ENCODE data around the gene ATP6V1G3.

Gene ATP6V1G3

DNA sequence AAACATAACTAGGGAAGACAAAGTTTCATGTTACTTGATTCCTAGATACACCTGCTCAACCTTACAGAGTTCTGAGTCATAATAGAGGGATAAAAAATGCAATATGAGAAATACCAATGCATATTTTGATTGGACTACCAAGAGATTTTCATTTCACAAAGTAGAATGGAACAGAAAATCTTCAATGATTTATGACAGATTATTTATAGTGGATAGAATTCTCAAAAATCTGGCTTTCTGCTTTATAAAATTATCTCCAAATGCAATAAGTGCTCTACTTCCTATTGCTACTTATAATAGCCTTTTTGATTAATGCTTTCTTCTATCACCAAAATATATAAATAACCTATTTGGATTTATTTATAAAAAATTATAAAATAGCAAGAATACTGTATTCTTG, 18.9 kb upstream of the ATP6V1G3 start:
- Histone ChIP-seq H3K14ac (ENCODE audit: low read length) (no peak overlapping the region), H2AFZ (ENCODE audit: low read length) (no peak overlapping the region), H4K8ac (ENCODE audit: low read depth, low read length) (no peak overlapping the region), H2BK15ac (ENCODE audit: low read length) (no peak overlapping the region), H2BK120ac (ENCODE audit: low read depth, low read length) (no peak overlapping the region), H2AK5ac (ENCODE audit: low read depth, low read length) (no peak overlapping the region), H3K9me3 (replicated peaks in 1 of 2; ENCODE audit: control insufficient read depth in 2 of 2, insufficient read depth in 1 of 2, low read depth in 1 of 2, low read length in 2 of 2) (no peaks in the 10 kb centered on the region), H3K18ac (ENCODE audit: low read length) (no peak overlapping the region), H3K79me1 (ENCODE audit: low read depth, low read length) (no peaks in the 10 kb centered on the region), H2BK12ac (ENCODE audit: low read length) (no peak overlapping the region), H3K4ac (ENCODE audit: low read length) (no peak overlapping the region), H3K4me2 (ENCODE audit: insufficient read depth, low read length, poor library complexity, severe bottlenecking) (no peak overlapping the region), H3K27me3 (ENCODE audit: control insufficient read depth in 3 of 3, insufficient read depth in 3 of 3, low read depth in 1 of 3, low read length in 3 of 3) (no peaks in the 10 kb centered on the region), H3K4me3 (ENCODE audit: low read length in 2 of 2) (no peak overlapping the region), H4K91ac (ENCODE audit: low read depth, low read length, poor library complexity) (no peak overlapping the region), H3K36me3 (replicated peaks in 1 of 2; ENCODE audit: control insufficient read depth in 2 of 2, insufficient read depth in 2 of 2, low read length in 2 of 2) (no peaks in the 10 kb centered on the region), H3K27ac (replicated peaks; ENCODE audit: low read length) (no peak overlapping the region), H3K4me1 (ENCODE audit: control insufficient read depth in 2 of 2, insufficient read depth in 1 of 2, low read depth in 1 of 2, low read length in 2 of 2) (no peaks in the 10 kb centered on the region), H3K9ac (ENCODE audit: low read depth, low read length, poor library complexity) (no peak overlapping the region), H3K23ac (ENCODE audit: low read depth, low read length, poor library complexity) (no peak overlapping the region), H2BK5ac (ENCODE audit: low read length) (no peak overlapping the region)
- no peak for DNase-seq (ENCODE audit: low spot score)

GRCh38 chr1:198558402-198558801, 17.9 kb upstream of the ATP6V1G3 start:
- Histone ChIP-seq H3K4me3 (ENCODE audit: low read length in 2 of 2) (no peak overlapping the region), H3K36me3 (replicated peaks in 1 of 2; ENCODE audit: control insufficient read depth in 2 of 2, insufficient read depth in 2 of 2, low read length in 2 of 2) (no peaks in the 10 kb centered on the region), H4K8ac (ENCODE audit: low read depth, low read length) (no peak overlapping the region), H3K27me3 (ENCODE audit: control insufficient read depth in 3 of 3, insufficient read depth in 3 of 3, low read depth in 1 of 3, low read length in 3 of 3) (no peaks in the 10 kb centered on the region), H2AFZ (ENCODE audit: low read length) (no peak overlapping the region), H3K14ac (ENCODE audit: low read length) (no peak overlapping the region), H3K27ac (replicated peaks; ENCODE audit: low read length) (no peak overlapping the region), H2AK5ac (ENCODE audit: low read depth, low read length) (no peak overlapping the region), H2BK5ac (ENCODE audit: low read length) (no peak overlapping the region), H3K4me2 (ENCODE audit: insufficient read depth, low read length, poor library complexity, severe bottlenecking) (no peak overlapping the region), H2BK120ac (ENCODE audit: low read depth, low read length) (no peak overlapping the region), H2BK15ac (ENCODE audit: low read length) (no peak overlapping the region), H3K79me1 (ENCODE audit: low read depth, low read length) (no peaks in the 10 kb centered on the region), H4K91ac (ENCODE audit: low read depth, low read length, poor library complexity) (no peak overlapping the region), H3K4ac (ENCODE audit: low read length) (no peak overlapping the region), H3K9me3 (replicated peaks in 1 of 2; ENCODE audit: control insufficient read depth in 2 of 2, insufficient read depth in 1 of 2, low read depth in 1 of 2, low read length in 2 of 2) (no peaks in the 10 kb centered on the region), H3K23ac (ENCODE audit: low read depth, low read length, poor library complexity) (no peak overlapping the region), H3K18ac (ENCODE audit: low read length) (no peak overlapping the region), H3K4me1 (ENCODE audit: control insufficient read depth in 2 of 2, insufficient read depth in 1 of 2, low read depth in 1 of 2, low read length in 2 of 2) (no peaks in the 10 kb centered on the region), H3K9ac (ENCODE audit: low read depth, low read length, poor library complexity) (no peak overlapping the region), H2BK12ac (ENCODE audit: low read length) (no peak overlapping the region)
- WGBS, 2 donors (ENCODE audit: extremely low coverage in 2 of 2, insufficient read length in 2 of 2, insufficient replicate concordance in 1 of 2), result no CpG with 5 or more reads among the region's 2 CpGs
- DNase-seq (ENCODE audit: low spot score), result no peak

DNA sequence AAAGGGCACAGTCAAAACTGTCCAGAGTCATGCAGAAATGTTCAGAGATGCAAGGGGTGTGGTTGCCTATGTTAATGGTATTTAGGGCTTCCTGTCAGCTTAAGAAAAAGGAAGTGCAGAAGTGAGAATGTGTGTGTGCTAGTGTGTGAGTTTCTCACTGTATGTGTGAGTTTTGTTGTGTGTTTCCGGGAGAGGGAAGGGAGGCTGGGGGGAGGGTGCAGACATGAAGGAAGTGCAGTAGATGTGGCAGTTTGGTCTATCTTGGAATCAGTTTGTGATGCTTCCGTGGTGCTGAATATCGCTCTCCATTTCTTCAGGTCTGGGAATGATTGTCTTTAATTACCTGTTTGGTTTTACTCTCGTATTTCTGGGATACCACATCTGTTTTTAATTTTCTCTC, 16.5 kb upstream of the ATP6V1G3 start:
- no peak for DNase-seq (ENCODE audit: low spot score)
- Histone ChIP-seq H3K9ac (ENCODE audit: low read depth, low read length, poor library complexity) (no peak overlapping the region), H3K27ac (replicated peaks; ENCODE audit: low read length) (no peak overlapping the region), H3K4me2 (ENCODE audit: insufficient read depth, low read length, poor library complexity, severe bottlenecking) (no peak overlapping the region), H3K4ac (ENCODE audit: low read length) (no peak overlapping the region), H2BK15ac (ENCODE audit: low read length) (no peak overlapping the region), H2AK5ac (ENCODE audit: low read depth, low read length) (no peak overlapping the region), H4K91ac (ENCODE audit: low read depth, low read length, poor library complexity) (no peak overlapping the region), H2BK12ac (ENCODE audit: low read length) (no peak overlapping the region), H3K4me1 (ENCODE audit: control insufficient read depth in 2 of 2, insufficient read depth in 1 of 2, low read depth in 1 of 2, low read length in 2 of 2) (no peaks in the 10 kb centered on the region), H2AFZ (ENCODE audit: low read length) (peak overlapping the region; percentile 70), H3K23ac (ENCODE audit: low read depth, low read length, poor library complexity) (no peak overlapping the region), H3K4me3 (ENCODE audit: low read length in 2 of 2) (no peak overlapping the region), H3K27me3 (ENCODE audit: control insufficient read depth in 3 of 3, insufficient read depth in 3 of 3, low read depth in 1 of 3, low read length in 3 of 3) (no peaks in the 10 kb centered on the region), H2BK5ac (ENCODE audit: low read length) (no peak overlapping the region), H3K18ac (ENCODE audit: low read length) (no peak overlapping the region), H3K79me1 (ENCODE audit: low read depth, low read length) (no peaks in the 10 kb centered on the region), H3K14ac (ENCODE audit: low read length) (no peak overlapping the region), H3K9me3 (replicated peaks in 1 of 2; ENCODE audit: control insufficient read depth in 2 of 2, insufficient read depth in 1 of 2, low read depth in 1 of 2, low read length in 2 of 2) (no peaks in the 10 kb centered on the region), H4K8ac (ENCODE audit: low read depth, low read length) (no peak overlapping the region), H3K36me3 (replicated peaks in 1 of 2; ENCODE audit: control insufficient read depth in 2 of 2, insufficient read depth in 2 of 2, low read length in 2 of 2) (no peaks in the 10 kb centered on the region), H2BK120ac (ENCODE audit: low read depth, low read length) (no peak overlapping the region)
- no CpG with 5 or more reads among the region's 4 CpGs for WGBS, 2 donors (ENCODE audit: extremely low coverage in 2 of 2, insufficient read length in 2 of 2, insufficient replicate concordance in 1 of 2)

DNA sequence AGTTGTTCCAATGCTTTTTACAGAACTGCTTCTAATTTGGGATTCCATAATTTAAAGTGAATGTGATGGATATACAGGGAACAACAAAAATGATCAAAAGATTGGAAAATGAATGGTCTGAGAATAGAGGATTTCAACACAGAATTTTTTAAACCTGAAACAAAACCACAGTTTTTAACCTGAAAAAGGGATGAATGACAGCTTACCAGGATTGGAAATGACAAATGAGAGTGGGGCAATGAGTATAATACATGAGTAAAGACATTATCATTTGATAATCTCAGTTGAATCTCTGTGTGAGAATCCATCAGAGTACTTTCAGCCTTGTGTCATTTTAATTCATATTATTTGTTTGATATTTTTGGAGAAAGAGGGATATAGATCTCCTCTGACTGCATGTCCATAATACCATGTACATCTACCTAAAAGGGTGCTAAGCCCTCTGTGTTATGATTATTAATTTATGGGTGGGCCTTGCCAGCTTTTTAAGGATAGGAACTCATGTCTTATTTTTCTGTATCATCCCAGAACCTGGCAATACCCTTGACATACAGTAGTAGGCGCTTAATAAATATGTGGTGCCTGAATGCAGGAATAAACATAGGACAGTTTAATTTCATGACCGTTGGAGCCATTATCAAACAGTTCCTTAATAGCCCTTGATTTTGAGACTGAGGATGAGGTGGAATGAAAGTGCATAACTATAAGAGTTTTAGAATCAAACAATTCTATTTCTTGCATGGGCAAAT, 12.4 kb upstream of the ATP6V1G3 start:
- H4K91ac ChIP-seq (ENCODE audit: low read depth, low read length, poor library complexity), result no peak overlapping the region
- H3K14ac ChIP-seq (ENCODE audit: low read length), result no peak overlapping the region
- no peaks in the 10 kb centered on the region for H3K36me3 ChIP-seq (replicated peaks in 1 of 2; ENCODE audit: control insufficient read depth in 2 of 2, insufficient read depth in 2 of 2, low read length in 2 of 2)
- H3K9me3 ChIP-seq (replicated peaks in 1 of 2; ENCODE audit: control insufficient read depth in 2 of 2, insufficient read depth in 1 of 2, low read depth in 1 of 2, low read length in 2 of 2), result no peaks in the 10 kb centered on the region
- no peak overlapping the region for H4K8ac ChIP-seq (ENCODE audit: low read depth, low read length)
- H2AK5ac ChIP-seq (ENCODE audit: low read depth, low read length), result no peak overlapping the region
- H3K9ac ChIP-seq (ENCODE audit: low read depth, low read length, poor library complexity), result no peak overlapping the region
- no peak overlapping the region for H3K4me3 ChIP-seq (ENCODE audit: low read length in 2 of 2)
- H3K4me1 ChIP-seq (ENCODE audit: control insufficient read depth in 2 of 2, insufficient read depth in 1 of 2, low read depth in 1 of 2, low read length in 2 of 2), result no peaks in the 10 kb centered on the region
- no peak overlapping the region for H3K23ac ChIP-seq (ENCODE audit: low read depth, low read length, poor library complexity)
- H2AFZ ChIP-seq (ENCODE audit: low read length), result no peak overlapping the region
- no peak overlapping the region for H2BK15ac ChIP-seq (ENCODE audit: low read length)
- no peak overlapping the region for H2BK120ac ChIP-seq (ENCODE audit: low read depth, low read length)
- no peak overlapping the region for H3K27ac ChIP-seq (replicated peaks; ENCODE audit: low read length)
- no peak for DNase-seq (ENCODE audit: low spot score)
- no peaks in the 10 kb centered on the region for H3K27me3 ChIP-seq (ENCODE audit: control insufficient read depth in 3 of 3, insufficient read depth in 3 of 3, low read depth in 1 of 3, low read length in 3 of 3)
- no peak overlapping the region for H3K4ac ChIP-seq (ENCODE audit: low read length)
- no peak overlapping the region for H3K4me2 ChIP-seq (ENCODE audit: insufficient read depth, low read length, poor library complexity, severe bottlenecking)
- no peak overlapping the region for H2BK12ac ChIP-seq (ENCODE audit: low read length)
- H2BK5ac ChIP-seq (ENCODE audit: low read length), result no peak overlapping the region
- H3K18ac ChIP-seq (ENCODE audit: low read length), result no peak overlapping the region
- no peaks in the 10 kb centered on the region for H3K79me1 ChIP-seq (ENCODE audit: low read depth, low read length)
- no CpG with 5 or more reads among the region's 2 CpGs for WGBS, 2 donors (ENCODE audit: extremely low coverage in 2 of 2, insufficient read length in 2 of 2, insufficient replicate concordance in 1 of 2)
